Stimulated activated CD4-positive, alpha-beta T cell treated with anti-CD3 and anti-CD28 coated beads, Interleukin-12 subunit alpha, Interleukin-12 subunit beta, amount 100 ng/mL, for 48 hours (primary cell): Measurements from ENCODE around the gene NUDCD2.

Experiments
- DNase-seq, 3 donors: peaks; one replicate each; pipeline ENCODE4 v3.0.0-alpha.2; 2020; ENCODE audit warnings: low read depth in 2 of 3, low spot score in 1 of 3

The NUDCD2 gene

DNA sequence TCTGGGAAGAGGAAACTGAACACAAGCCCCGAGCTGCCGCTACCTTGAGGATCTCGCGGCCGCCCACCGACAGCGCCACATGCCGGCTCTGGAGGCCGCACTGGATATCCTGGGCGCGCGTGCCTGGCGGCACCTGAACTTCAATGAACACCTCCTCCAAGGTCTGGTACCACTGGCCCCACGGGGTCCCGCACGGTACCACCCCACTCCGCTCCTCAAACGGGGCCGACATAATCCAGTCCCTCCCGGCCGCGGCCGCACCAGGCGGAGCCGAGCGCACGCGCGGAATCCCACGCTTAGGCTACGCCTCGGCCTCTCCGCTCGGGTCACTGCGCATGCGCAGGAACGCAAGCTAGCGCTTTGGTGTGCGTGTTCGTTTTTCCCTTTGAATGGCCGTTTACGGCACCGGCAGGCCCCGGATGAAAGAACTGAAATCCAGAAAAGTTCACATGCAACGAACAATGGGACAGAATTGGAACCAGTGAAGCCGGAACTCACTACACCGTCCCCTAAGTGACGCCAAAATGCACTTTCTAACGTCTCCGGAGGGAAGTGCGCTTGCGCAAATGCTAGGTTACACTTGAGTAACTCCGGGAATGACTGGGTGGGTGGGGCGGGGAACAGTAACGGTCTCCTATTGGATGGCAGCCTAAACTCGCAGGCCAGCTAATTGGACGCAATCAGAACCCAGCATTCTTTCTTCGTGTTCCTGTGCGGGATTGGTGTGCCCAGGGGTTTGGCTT is at the start of gene NUDCD2:
Gene NUDCD2 (minus strand): TSS at position 284 of the 743 bp plus-strand sequence. CDS start 52 bp downstream, at position 232.
- DNase-seq = peak; percentile 89 to 91 (median 90)

GRCh38 chr5:163509291-163509951 is 49.5 kb upstream of the NUDCD2 start:
- DNase-seq = no peak

DNA sequence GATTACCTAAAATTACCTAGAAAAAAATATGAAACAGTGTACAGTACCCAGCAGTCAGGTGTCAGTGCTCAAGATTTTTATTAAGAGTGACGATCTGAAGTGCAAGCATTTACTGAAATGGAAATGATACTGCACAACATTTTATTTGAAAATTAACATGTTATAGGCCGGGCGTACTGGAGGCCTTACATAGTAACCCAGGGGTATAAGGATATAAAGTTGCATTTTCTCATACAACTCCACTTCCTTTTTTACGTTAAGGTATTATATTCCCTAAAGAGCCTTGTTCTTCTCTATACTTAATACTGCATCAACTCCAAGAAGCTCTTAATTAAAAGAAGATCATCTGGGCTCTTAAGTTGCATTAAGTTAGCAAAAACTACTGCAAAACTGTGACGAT is 48.9 kb upstream of the NUDCD2 start:
- DNase-seq = no peak

DNA sequence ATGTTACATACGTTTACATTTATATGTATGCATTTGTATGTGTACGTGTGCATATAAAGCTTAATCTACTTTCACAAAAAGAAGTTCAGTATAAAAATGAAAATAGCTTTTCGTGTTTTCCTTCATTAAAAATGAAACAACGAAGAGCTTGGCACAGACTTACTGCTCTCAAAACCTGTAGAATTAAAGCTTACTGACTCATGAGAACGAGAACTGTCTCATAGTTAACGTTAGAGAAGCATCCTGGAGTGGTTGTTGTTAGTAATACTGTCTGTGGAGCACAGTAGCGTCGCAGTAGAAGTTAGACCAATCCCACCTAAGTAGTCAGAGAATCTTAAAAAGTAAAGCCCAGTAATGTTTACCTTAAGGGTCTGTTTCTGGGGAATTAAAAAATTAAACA is 46.8 kb upstream of the NUDCD2 start:
- DNase-seq = no peak

GRCh38 chr5:163506095-163506457 is 46.2 kb upstream of the NUDCD2 start:
- DNase-seq = no peak

DNA sequence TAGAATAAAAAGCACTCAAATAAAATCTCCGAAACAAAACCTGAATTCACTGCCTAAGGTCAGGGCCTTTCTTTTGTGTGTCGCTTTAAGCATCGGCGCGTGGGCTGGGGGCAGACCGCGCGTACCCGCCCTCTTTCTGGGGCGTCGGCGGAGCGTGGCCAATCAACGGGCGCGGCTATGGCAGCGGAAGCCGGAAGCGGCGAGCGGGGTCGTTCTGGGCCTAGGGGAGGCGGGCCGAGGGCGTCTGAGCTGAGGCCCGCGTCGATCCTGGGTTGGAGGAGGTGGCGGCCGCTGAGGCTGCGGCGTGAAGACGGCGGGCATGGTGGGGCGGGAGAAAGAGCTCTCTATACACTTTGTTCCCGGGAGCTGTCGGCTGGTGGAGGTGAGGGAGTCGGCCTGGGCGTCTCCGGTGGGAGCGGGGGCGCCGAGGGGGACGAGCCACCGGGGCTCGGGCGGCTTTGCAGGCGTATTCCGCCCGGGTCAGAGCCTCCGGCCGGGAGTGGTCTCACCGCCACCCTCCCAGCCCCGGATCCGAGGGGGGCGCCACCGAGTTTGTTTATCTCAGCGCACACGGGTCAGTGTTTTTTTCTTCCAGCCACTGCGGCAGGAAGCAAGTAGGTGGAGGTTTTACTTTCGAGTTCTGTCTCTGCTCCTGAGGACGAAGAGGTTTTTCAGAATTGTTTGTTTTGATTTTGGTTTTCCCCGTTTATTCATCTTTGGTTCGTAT is 45.6 kb upstream of the NUDCD2 start, which contains the start of gene MAT2B:
Gene MAT2B (plus strand): TSS at position 252 of the 727 bp plus-strand sequence. CDS start 68 bp downstream, at position 320.
- peak; percentile 85 to 95 (median 91) for DNase-seq

DNA sequence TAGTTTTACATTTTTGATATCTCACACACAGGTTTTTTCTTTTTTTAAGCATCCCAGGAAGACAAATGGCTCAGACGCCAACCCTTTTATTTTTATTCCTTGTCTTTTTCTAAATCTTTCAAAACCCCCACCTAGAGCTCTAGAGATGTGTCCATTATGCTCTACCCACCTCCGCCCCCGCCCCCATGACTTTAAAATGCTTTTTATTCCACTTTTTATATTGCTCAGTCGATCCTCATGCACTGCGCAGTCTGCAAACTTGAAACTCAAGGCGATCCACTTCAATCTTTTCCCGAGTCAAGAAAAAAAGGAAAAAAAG is 45.1 kb upstream of the NUDCD2 start:
- DNase-seq = no peak

- DNase-seq = peak; percentile 32 to 35 (median 34)
Measured at GRCh38 chr5:163504079-163504931, 44.4 kb upstream of the NUDCD2 start.

DNA sequence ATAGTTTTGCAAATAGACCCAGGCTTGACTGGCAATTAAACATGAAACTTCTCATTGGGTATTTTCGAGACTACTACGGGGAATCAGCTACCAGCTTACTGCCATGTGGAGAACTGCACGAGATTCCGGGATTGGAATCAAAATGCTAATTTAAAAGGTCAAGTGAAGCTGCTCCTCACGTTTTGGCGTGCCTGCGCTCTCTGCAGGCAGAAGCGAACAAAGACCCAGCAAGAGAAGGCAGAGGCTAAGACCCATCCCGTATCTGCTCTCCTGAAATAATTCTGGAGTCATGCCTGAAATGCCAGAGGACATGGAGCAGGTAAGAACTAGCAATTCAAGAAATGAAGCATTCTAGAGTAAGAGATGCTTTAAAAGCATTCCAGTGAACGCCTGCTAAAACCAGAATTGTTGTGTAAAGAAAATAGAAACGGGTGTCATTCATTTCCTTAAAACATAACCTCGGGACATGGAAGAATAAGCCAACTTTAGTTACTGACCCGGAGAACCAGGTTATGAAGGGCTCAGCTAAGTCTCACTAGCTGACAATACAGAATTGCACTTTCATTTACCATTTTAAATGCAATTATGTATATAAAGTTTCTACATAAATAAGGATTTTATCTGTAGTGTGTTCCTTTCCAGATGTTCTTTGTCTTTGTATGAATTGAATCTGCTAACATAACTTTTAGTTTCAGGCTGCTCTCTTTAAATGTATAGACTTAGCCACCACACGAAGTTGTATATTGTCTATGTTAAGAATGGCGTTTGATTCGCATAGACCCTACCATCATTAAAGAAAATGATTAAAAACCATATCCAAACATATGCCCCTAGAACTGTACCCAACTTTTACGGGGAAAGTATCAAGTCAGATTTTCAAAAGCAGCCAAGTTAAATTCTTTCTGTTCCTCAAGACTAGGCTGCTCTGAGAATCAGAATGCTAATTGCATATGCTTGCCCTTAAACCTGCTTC is 43.5 kb upstream of the NUDCD2 start:
- no peak for DNase-seq

GRCh38 chr5:163502521-163502920 is 42.6 kb upstream of the NUDCD2 start:
- no peak for DNase-seq

DNA sequence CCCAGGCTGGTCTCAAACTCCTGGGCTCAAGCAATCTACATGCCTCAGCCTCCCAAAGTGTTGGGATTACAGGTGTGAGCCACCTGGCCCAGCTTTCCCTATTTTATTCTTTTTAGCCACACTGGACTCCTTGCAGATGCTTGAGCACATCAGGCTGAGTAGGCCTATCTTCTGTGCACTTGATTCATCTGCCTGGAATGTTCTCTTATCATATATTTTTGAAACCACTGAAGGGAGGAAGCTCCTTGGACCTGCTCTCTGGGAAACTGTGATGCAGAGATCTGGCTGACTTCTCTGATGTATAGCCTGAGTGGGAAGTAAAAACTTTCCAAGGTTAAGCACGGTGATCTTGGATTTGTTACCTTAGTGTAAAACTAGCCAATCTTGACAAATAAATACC is 39.0 kb upstream of the NUDCD2 start:
- DNase-seq = no peak

- DNase-seq = no peak
Measured at GRCh38 chr5:163497315-163497714, 37.4 kb upstream of the NUDCD2 start.

DNA sequence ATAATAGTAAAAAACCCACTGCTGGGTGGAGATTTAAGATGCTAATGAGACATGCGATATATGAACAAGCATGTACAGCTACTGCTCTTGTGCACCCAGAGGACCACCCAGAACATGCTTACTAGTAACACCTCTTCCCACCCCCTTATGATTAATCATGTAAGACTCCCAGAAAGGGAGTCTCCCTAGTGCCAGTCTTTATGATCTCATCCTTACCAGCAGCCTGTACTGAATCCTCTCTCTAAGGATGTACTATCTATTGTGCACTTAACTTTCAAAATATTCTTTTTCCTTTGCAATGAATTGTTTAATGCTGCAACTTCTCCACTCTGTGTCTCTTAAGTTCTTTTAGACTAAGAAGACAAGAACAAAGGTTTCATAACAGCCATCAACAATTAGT is 36.4 kb upstream of the NUDCD2 start:
- no peak for DNase-seq

DNA sequence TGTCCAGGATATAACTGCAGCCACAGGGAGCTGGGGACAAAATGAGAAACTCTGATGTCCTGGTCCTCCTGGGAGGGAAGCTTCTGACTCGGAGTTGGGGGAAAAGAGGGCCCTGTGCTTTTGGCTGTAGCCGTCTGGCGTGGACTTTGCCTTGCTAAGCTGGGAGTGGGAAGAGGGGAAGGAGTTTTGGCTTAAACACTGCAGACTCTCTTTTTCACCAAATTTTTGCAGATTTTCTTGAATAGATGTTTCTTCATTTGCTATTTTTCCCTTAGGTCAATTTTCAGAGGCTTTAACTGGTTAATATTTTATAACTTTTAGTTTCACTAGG is 29.8 kb upstream of the NUDCD2 start:
- DNase-seq = no peak

GRCh38 chr5:163489055-163489744 is 29.3 kb upstream of the NUDCD2 start:
- no peak for DNase-seq

DNA sequence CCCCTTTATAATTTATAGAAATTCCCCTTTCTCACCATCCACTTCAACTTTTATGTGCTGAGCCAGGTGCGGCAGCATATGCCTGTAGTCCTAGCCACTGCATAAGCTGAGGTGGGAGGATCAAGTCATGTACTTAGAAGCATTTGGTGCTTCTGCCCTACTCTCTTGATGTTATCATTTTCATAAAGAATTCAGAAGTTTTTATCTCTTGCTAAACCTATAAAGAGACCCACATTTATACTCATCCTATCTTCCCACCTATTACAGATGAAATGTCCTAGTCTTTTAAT is 19.0 kb upstream of the NUDCD2 start:
- no peak for DNase-seq

DNA sequence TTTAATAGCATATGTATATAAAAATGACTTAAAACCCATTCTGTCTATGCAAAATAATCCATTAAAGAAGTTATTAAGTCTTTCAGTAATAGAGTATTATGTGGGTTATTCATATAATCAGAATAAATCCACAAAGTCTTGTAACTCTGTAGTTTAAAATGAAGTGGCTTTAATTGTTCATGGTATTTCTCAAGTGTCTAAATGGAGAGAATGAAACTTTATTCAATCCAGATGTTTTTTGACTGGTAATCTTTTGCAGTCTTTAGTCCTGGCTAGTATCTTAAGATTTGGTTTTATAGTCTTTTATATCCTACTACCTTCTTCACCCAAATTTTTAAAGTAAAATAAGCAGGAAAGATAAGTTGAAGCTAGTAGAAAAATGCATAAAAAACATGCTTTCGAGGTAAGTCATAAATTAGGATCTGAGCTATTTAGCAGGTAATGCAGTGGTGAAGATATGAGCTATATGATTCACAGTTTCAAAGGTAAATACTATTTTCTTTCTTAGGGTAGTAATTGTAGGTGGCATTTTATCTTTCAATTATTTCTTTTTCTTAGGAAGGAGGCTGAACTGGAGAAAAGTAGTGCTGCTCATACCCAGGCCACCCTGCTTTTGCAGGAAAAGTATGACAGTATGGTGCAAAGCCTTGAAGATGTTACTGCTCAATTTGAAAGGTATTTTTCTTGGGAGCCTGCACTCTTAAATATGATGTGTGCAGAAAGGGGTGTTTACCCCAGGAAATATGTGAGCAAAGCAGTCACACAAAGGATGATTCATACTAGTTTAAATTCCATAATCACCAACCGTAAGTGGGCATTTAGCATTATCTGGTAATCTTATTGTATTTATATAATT is 18.5 kb upstream of the NUDCD2 start:
- DNase-seq = no peak

GRCh38 chr5:163475411-163475810 is 15.5 kb upstream of the NUDCD2 start:
- DNase-seq = no peak
